Measurements from ENCODE around the gene OXSR1.
"Not testable (repeated sequence)": the region's sequence is repeated elsewhere in the genome, so short reads cannot be mapped to it uniquely, and the experiment has no call there.

The OXSR1 gene

GRCh38 chr3:38127611-38128302 lies 37.6 kb upstream of the OXSR1 start:
- DNase-seq (ENCODE audit: low read depth in 2 of 2): no peak

- no peak for DNase-seq (ENCODE audit: low read depth in 2 of 2)
These were observed 37.1 kb upstream of the OXSR1 start for GRCh38 chr3:38128303-38128655.

GRCh38 chr3:38129058-38129457 lies 36.3 kb upstream of the OXSR1 start:
- no peak for DNase-seq (ENCODE audit: low read depth in 2 of 2)

GRCh38 chr3:38130631-38131065 lies 34.7 kb upstream of the OXSR1 start:
- DNase-seq (ENCODE audit: low read depth in 2 of 2): no peak

GRCh38 chr3:38131621-38132369 lies 33.5 kb upstream of the OXSR1 start:
- no peak for DNase-seq (ENCODE audit: low read depth in 2 of 2)

GRCh38 chr3:38133209-38133556 lies 32.2 kb upstream of the OXSR1 start:
- no peak for DNase-seq (ENCODE audit: low read depth in 2 of 2)

- DNase-seq (ENCODE audit: low read depth in 2 of 2): no peak
These were observed 31.6 kb upstream of the OXSR1 start for GRCh38 chr3:38133557-38134405.

- DNase-seq (ENCODE audit: low read depth in 2 of 2): not testable (repeated sequence)
These were observed 30.7 kb upstream of the OXSR1 start for GRCh38 chr3:38134517-38135143.

- DNase-seq (ENCODE audit: low read depth in 2 of 2): not testable (repeated sequence)
These were observed 29.6 kb upstream of the OXSR1 start for GRCh38 chr3:38135621-38136277.

- no peak for DNase-seq (ENCODE audit: low read depth in 2 of 2)
These were observed 29.0 kb upstream of the OXSR1 start for GRCh38 chr3:38136393-38136776.

- DNase-seq (ENCODE audit: low read depth in 2 of 2): peak; percentile 96 to 99
These were observed 28.3 kb upstream of the OXSR1 start, which contains the start of gene ACAA1 for GRCh38 chr3:38136777-38137614. Gene ACAA1, minus strand, starts transcription at chr3:38137127. Its CDS starts 92 bp downstream, at chr3:38137035.

GRCh38 chr3:38137615-38138348 lies 27.6 kb upstream of the OXSR1 start:
- DNase-seq (ENCODE audit: low read depth in 2 of 2): no peak

GRCh38 chr3:38138349-38139190 lies 26.8 kb upstream of the OXSR1 start, which contains the start of gene MYD88:
Gene MYD88, plus strand, starts transcription at chr3:38138661. Its CDS starts 40 bp downstream, at chr3:38138701.
- peak; percentile 62 to 82 for DNase-seq (ENCODE audit: low read depth in 2 of 2)

- no peak for DNase-seq (ENCODE audit: low read depth in 2 of 2)
These were observed 26.1 kb upstream of the OXSR1 start for GRCh38 chr3:38139191-38139590.

GRCh38 chr3:38139652-38140051 lies 25.7 kb upstream of the OXSR1 start:
- DNase-seq (ENCODE audit: low read depth in 2 of 2): no peak

- no peak for DNase-seq (ENCODE audit: low read depth in 2 of 2)
These were observed 24.8 kb upstream of the OXSR1 start for GRCh38 chr3:38140326-38141172.

- no peak for DNase-seq (ENCODE audit: low read depth in 2 of 2)
These were observed 24.0 kb upstream of the OXSR1 start for GRCh38 chr3:38141173-38141951.

Data from stimulated activated CD4-positive, alpha-beta T cell treated with anti-CD3 and anti-CD28 coated beads, Interleukin-12 subunit alpha, Interleukin-12 subunit beta, amount 100 ng/mL, for 24 hours (primary cell).